BJ (cell line): Measurements from ENCODE around the gene FOXJ3. TPM values are rescaled to one million over a fixed set of nuclear protein-coding genes. Genes with fewer than 3 reads are reported as not detected.

Experiments
- CTCF ChIA-PET: fragments of 350-600 bp; formaldehyde crosslinking; extraction: SDS; loops from one replicate; lab custom pipeline; 2021; ENCODE audit warnings: antibody characterized with exemption, inconsistent platforms; lab: Yijun Ruan, JAX
- POLR2A ChIA-PET: fragments of 300-600 bp; sonication (Branson Sonifier 250); formaldehyde crosslinking; extraction: SDS; loops from one replicate; lab custom pipeline; 2021; ENCODE audit warnings: antibody characterized with exemption; lab: Charles Lee
- DNase-seq: peaks from one replicate; pipeline ENCODE4 v3.0.0-alpha.2; 2011; ENCODE audit warnings: low read depth
- H3K27me3 ChIP-seq: 2 replicates; pipeline ENCODE4 v1.6.0; 2011; ENCODE audit warnings: low read length; ENCODE audit not compliant: control insufficient read depth, insufficient read depth
- H3K36me3 ChIP-seq: 2 replicates; pipeline ENCODE4 v1.5.1; 2011; ENCODE audit warnings: low read length; ENCODE audit not compliant: control insufficient read depth, insufficient read depth
- H3K4me3 ChIP-seq: 2 replicates; pipeline ENCODE4 v1.5.1; 2011; ENCODE audit warnings: low read depth, mild to moderate bottlenecking, control low read depth, low read length
- CTCF ChIP-seq: IDR thresholded peaks from 2 replicates; pipeline ENCODE4 v1.5.1; 2011; ENCODE audit warnings: low read depth, mild to moderate bottlenecking, control low read depth, inconsistent platforms, low read length, moderate library complexity; ENCODE audit not compliant: insufficient read depth
- polyA plus RNA-seq: library from polyadenylated mRNA; depleted of rRNA; stranded (reverse); fragments of >200 nt; gene quantifications from 2 replicates; pipeline ENCODE4 v1.2.3, GENCODE V29; 2011

FOXJ3 gene
- polyA plus RNA-seq, 1 experiment = 22.9 TPM

- no peak for DNase-seq
- POLR2A ChIA-PET = no interaction called here
- Histone ChIP-seq H3K36me3 (peaks cover 1% of the 10 kb centered on the region; the same call in 1 of the 2 replicates), H3K4me3 (no peak overlapping the region), H3K27me3 (no peaks in the 10 kb centered on the region)
- CTCF ChIA-PET = no interaction called here
- no peak for TF ChIP-seq CTCF
Measured at GRCh38 chr1:42228938-42229337, 106.1 kb downstream of the FOXJ3 start.

- no peaks in the 10 kb centered on the region for H3K27me3 ChIP-seq
- ChIA-PET POLR2A (no interaction called here), CTCF (no interaction called here)
Measured at GRCh38 chr1:42223036-42223435, 112.0 kb downstream of the FOXJ3 start.

GRCh38 chr1:42221952-42222606 is 113.0 kb downstream of the FOXJ3 start:
- Histone ChIP-seq H3K27me3 (no peaks in the 10 kb centered on the region), H3K4me3 (no peak overlapping the region), H3K36me3 (peaks cover 1% of the 10 kb centered on the region; the same call in 1 of the 2 replicates)
- DNase-seq = no peak
- ChIA-PET CTCF (no interaction called here), POLR2A (interaction anchor here (0.6 kb wide), 1 partner anchor 22 kb away, joined by 3 read pairs; no protein-coding TSS in a partner anchor)
- TF ChIP-seq CTCF = no peak

More at GRCh38 chr1:42223036-42223435, 112.0 kb downstream of the FOXJ3 start:
- Histone ChIP-seq H3K4me3 (no peak overlapping the region), H3K36me3 (peaks cover 1% of the 10 kb centered on the region; the same call in 1 of the 2 replicates)
- no peak for DNase-seq
- no peak for TF ChIP-seq CTCF

GRCh38 chr1:42221456-42221855 is 113.6 kb downstream of the FOXJ3 start:
- POLR2A ChIA-PET = no interaction called here
- no peaks in the 10 kb centered on the region for H3K27me3 ChIP-seq
- peaks cover 1% of the 10 kb centered on the region; the same call in 1 of the 2 replicates for H3K36me3 ChIP-seq
- H3K4me3 ChIP-seq = no peak overlapping the region
- no peak for TF ChIP-seq CTCF
- no peak for DNase-seq
- CTCF ChIA-PET = no interaction called here

- Histone ChIP-seq H3K36me3 (peaks cover under 1% of the 10 kb centered on the region; the same call in 1 of the 2 replicates), H3K27me3 (no peaks in the 10 kb centered on the region), H3K4me3 (no peak overlapping the region)
- ChIA-PET POLR2A (no interaction called here), CTCF (no interaction called here)
- no peak for TF ChIP-seq CTCF
- DNase-seq = no peak
Measured at GRCh38 chr1:42219627-42220026, 115.4 kb downstream of the FOXJ3 start.
